Thyroid gland (tissue), 4 donors: Measurements from ENCODE around the gene PLEKHH1. TPM values are rescaled to one million over a fixed set of nuclear protein-coding genes. Genes with fewer than 3 reads are reported as not detected.
A peak's percentile ranks its signal among the peaks of the same experiment; 100 is the strongest.

Experiments
- DNase-seq, 2 donors: peaks; one replicate each; pipeline ENCODE4 v3.0.0-alpha.2; 2019
- H3K27ac ChIP-seq, 3 donors: fragments of 200-600 bp; sonication (generic); 1 replicate in 2 of 3; 2 replicates in 1 of 3; pipeline ENCODE4 v1.5.1; 2016 to 2019; ENCODE audit warnings: mild to moderate bottlenecking in 1 of 3, moderate library complexity in 1 of 3
- H3K27me3 ChIP-seq: fragments of 200-600 bp; sonication (generic); one replicate; pipeline ENCODE4 v1.5.1; 2019
- H3K36me3 ChIP-seq, 2 donors: fragments of 200-600 bp; sonication (generic); one replicate each; pipeline ENCODE4 v1.5.1; 2016 to 2019
- H3K4me1 ChIP-seq, 2 donors: fragments of 200-600 bp; sonication (generic); one replicate each; pipeline ENCODE4 v1.5.1; 2017 to 2019
- H3K4me3 ChIP-seq, 3 donors: fragments of 200-600 bp; sonication (generic); replicated peaks in 1 of 3; 1 replicate in 2 of 3; 2 replicates in 1 of 3; pipeline ENCODE4 v1.5.1; 2016; ENCODE audit warnings: mild to moderate bottlenecking in 1 of 3
- H3K9me3 ChIP-seq: fragments of 200-600 bp; sonication (generic); one replicate; pipeline ENCODE4 v1.5.1; 2017
- CTCF ChIP-seq, 6 experiments: fragments of 200-600 bp in 3 of 6; fragments of 450-650 bp in 3 of 6; sonication (generic) in 3 of 6; IDR thresholded peaks; one replicate each; pipeline ENCODE4 v1.5.1; 2016 to 2019; ENCODE audit warnings: antibody characterized with exemption in 6 of 6, mild to moderate bottlenecking in 2 of 6, inconsistent platforms in 1 of 6, moderate library complexity in 1 of 6
- POLR2A ChIP-seq, 2 donors: fragments of 450-650 bp; IDR thresholded peaks; one replicate each; pipeline ENCODE4 v1.6.1; 2017; ENCODE audit warnings: antibody characterized with exemption in 2 of 2, mild to moderate bottlenecking in 2 of 2, moderate library complexity in 1 of 2
- WGBS, 2 donors: methylation state at CpG; one replicate each; pipeline ENCODE4 v1.1.5; 2017; 5-methylcytosine and 5-hydroxymethylcytosine counted together
- intact Hi-C: fragments of 100-400 bp; cut with DNase I; formaldehyde crosslinking; loops from one replicate; pipeline ENCODE4 v1.15.1; 2023
- total RNA-seq, 4 donors: library from RNA; depleted of rRNA; stranded (reverse); fragments of >200 nt; gene quantifications; one replicate each; pipeline ENCODE4 v1.2.3, GENCODE V29; 2016

The PLEKHH1 gene
- total RNA-seq, 4 donors from 2014 or later, result 225 to 336 (median 241) TPM

GRCh38 chr14:67618617-67619063 lies 85.5 kb downstream of the PLEKHH1 start:
- H3K36me3 ChIP-seq, result no peaks in the 10 kb centered on the region
- peak; percentile 25 to 74 (median 62) for TF ChIP-seq CTCF (IDR thresholded peaks at IDR 0.05)
- no peak for TF ChIP-seq POLR2A (IDR thresholded peaks at IDR 0.05)
- peaks cover 35 to 49% of the 10 kb centered on the region in 2 donors for H3K4me1 ChIP-seq
- no peak for DNase-seq
- no peaks in the 10 kb centered on the region for H3K9me3 ChIP-seq
- H3K4me3 ChIP-seq, result no peak overlapping the region
- peak overlapping the region; percentile 87 to 93 (median 92) for H3K27ac ChIP-seq
- H3K27me3 ChIP-seq, result no peaks in the 10 kb centered on the region
- intact Hi-C loops, result loop anchor here (10.0 kb wide), 1 partner anchor 46 kb away; no protein-coding TSS in a partner anchor

GRCh38 chr14:67619446-67620216 lies 86.5 kb downstream of the PLEKHH1 start, which contains the start of gene ARG2:
Gene ARG2, plus strand, starts transcription at chr14:67619920. Its CDS starts 58 bp downstream, at chr14:67619978.
- 0 to 1% methylated on average over 18 to 47 of the region's 62 CpGs for WGBS, 2 donors
- H3K4me1 ChIP-seq, result peaks cover 38 to 51% of the 10 kb centered on the region in 2 donors
- H3K9me3 ChIP-seq, result no peaks in the 10 kb centered on the region
- DNase-seq, result peak; percentile 100
- H3K36me3 ChIP-seq, result no peaks in the 10 kb centered on the region
- peak within 1 kb of the TSS; percentile 13 to 80 (median 75) for H3K4me3 ChIP-seq
- intact Hi-C loops, result loop anchor here (10.0 kb wide), 1 partner anchor 45 kb away; no protein-coding TSS in a partner anchor
- peak within 1 kb of the TSS; percentile 87 to 96 (median 93) for H3K27ac ChIP-seq
- H3K27me3 ChIP-seq, result no peaks in the 10 kb centered on the region
- peak; percentile 97 to 99 for TF ChIP-seq POLR2A (IDR thresholded peaks at IDR 0.05)
- no peak for TF ChIP-seq CTCF (IDR thresholded peaks at IDR 0.05)

GRCh38 chr14:67620217-67620785 lies 87.2 kb downstream of the PLEKHH1 start:
- peak; percentile 63 to 65 for DNase-seq
- intact Hi-C loops, result no loop called here
- WGBS, 2 donors, result 3 to 9% methylated on average over 19 of the region's 19 CpGs
- Histone ChIP-seq H3K27me3 (no peaks in the 10 kb centered on the region), H3K4me1 (peaks cover 38 to 51% of the 10 kb centered on the region in 2 donors), H3K27ac (peak overlapping the region; percentile 87 to 96 (median 87)), H3K36me3 (no peaks in the 10 kb centered on the region), H3K4me3 (peak overlapping the region; percentile 13 to 80 (median 75)), H3K9me3 (no peaks in the 10 kb centered on the region)
- no peak for TF ChIP-seq CTCF (IDR thresholded peaks at IDR 0.05)
- TF ChIP-seq POLR2A (IDR thresholded peaks at IDR 0.05), result no peak

GRCh38 chr14:67622675-67623074 lies 89.6 kb downstream of the PLEKHH1 start:
- intact Hi-C loops, result no loop called here
- Histone ChIP-seq H3K27ac (peak overlapping the region; percentile 84 to 94 (median 86)), H3K4me1 (peaks cover 36 to 47% of the 10 kb centered on the region in 2 donors), H3K4me3 (peak overlapping the region in 1 of 3 donors; percentile 0), H3K36me3 (no peaks in the 10 kb centered on the region), H3K9me3 (no peaks in the 10 kb centered on the region), H3K27me3 (no peaks in the 10 kb centered on the region)
- peak; percentile 63 to 66 for DNase-seq
- TF ChIP-seq POLR2A (IDR thresholded peaks at IDR 0.05), result peak in 1 of 2 donors; percentile 49
- TF ChIP-seq CTCF (IDR thresholded peaks at IDR 0.05), result no peak
- WGBS, 2 donors, result 40 to 52% methylated on average over 4 of the region's 4 CpGs
